ENCODE results near the gene TRIM49B. TPM values are rescaled to one million over a fixed set of nuclear protein-coding genes. Genes with fewer than 3 reads are reported as not detected.

Gene TRIM49B
- total and polyA plus RNA-seq, 2 of the 8 experiments (the other 6 are each of a cell fraction or from before 2014, with no cell fraction given) = not detected

Small RNAs within 50 kb of the gene (small RNA-seq; reads per million reads assigned to genes)
- gene AC084851.1 (ENCODE audit: insufficient read depth) = not detected

Other genes with a start within 250 kb of the TRIM49B start
- not detected in 2 replicates for gene TRIM51G, start 44.9 kb upstream of the TRIM49B start, total RNA-seq (2021; fragmentation: NEBNext Ultra II Directional; extraction: Animal tissue kit (Norgen Biotek cat#: 25700))
- not detected in 2 replicates for gene TRIM51G, start 44.9 kb upstream of the TRIM49B start, polyA plus RNA-seq (2011; rRNA removed)
- gene TRIM64C, start 30.3 kb downstream of the TRIM49B start, total RNA-seq (2021; fragmentation: NEBNext Ultra II Directional; extraction: Animal tissue kit (Norgen Biotek cat#: 25700)) = not detected in 2 replicates
- not detected in 2 replicates for gene TRIM64C, start 30.3 kb downstream of the TRIM49B start, polyA plus RNA-seq (2011; rRNA removed)
- gene FOLH1, start 179.8 kb downstream of the TRIM49B start, total RNA-seq (2021; fragmentation: NEBNext Ultra II Directional; extraction: Animal tissue kit (Norgen Biotek cat#: 25700)) = 0.31 and 0.56 TPM in 2 replicates
- gene FOLH1, start 179.8 kb downstream of the TRIM49B start, polyA plus RNA-seq (2011; rRNA removed) = not detected in 2 replicates